CD14-positive monocyte (primary cell): Measurements from ENCODE around the gene ERCC1. TPM values are rescaled to one million over a fixed set of nuclear protein-coding genes. Genes with fewer than 3 reads are reported as not detected.

Experiments used
- DNase-seq, 3 donors: peaks; one replicate each; pipeline ENCODE4 v3.0.0-alpha.2; 2011 to 2022
- H2AFZ ChIP-seq: 2 replicates; pipeline ENCODE4 v1.6.0; 2012; ENCODE audit warnings: mild to moderate bottlenecking, low read depth, low read length, inconsistent platforms; ENCODE audit not compliant: insufficient read depth, poor library complexity, severe bottlenecking
- H3K27ac ChIP-seq, 2 donors: 1 replicate in 1 of 2; 2 replicates in 1 of 2; pipeline ENCODE4 v1.5.1; 2012 to 2013; ENCODE audit warnings: low read length in 2 of 2, control low read depth in 1 of 2, inconsistent platforms in 1 of 2, low read depth in 1 of 2, mild to moderate bottlenecking in 1 of 2
- H3K27me3 ChIP-seq, 2 donors: one replicate each; pipeline versions ENCODE4 v1.6.0 to v1.6.1; 2011 to 2013; ENCODE audit warnings: low read length in 2 of 2; ENCODE audit not compliant: control insufficient read depth in 2 of 2, insufficient read depth in 2 of 2
- H3K36me3 ChIP-seq, 2 donors: replicated peaks in 1 of 2; 1 replicate in 1 of 2; 2 replicates in 1 of 2; pipeline versions ENCODE4 v1.5.1 to v1.6.1; 2012 to 2013; ENCODE audit warnings: low read length in 2 of 2, control low read depth in 1 of 2, inconsistent platforms in 1 of 2, mild to moderate bottlenecking in 1 of 2; ENCODE audit not compliant: insufficient read depth in 2 of 2, control insufficient read depth in 1 of 2
- H3K4me1 ChIP-seq, 2 donors: 1 replicate in 1 of 2; 2 replicates in 1 of 2; pipeline versions ENCODE4 v1.5.1 to v1.6.1; 2012 to 2013; ENCODE audit warnings: low read length in 2 of 2, control low read depth in 1 of 2, inconsistent platforms in 1 of 2, mild to moderate bottlenecking in 1 of 2, moderate library complexity in 1 of 2; ENCODE audit not compliant: insufficient read depth in 2 of 2, control insufficient read depth in 1 of 2
- H3K4me2 ChIP-seq: replicated peaks from 2 replicates; pipeline ENCODE3; 2012; ENCODE audit warnings: low read length, moderate library complexity, mild to moderate bottlenecking; ENCODE audit not compliant: poor library complexity, severe bottlenecking; ENCODE audit errors: extremely low read depth
- H3K4me3 ChIP-seq, 3 experiments: fragments of 200-600 bp in 1 of 3; sonication (generic) in 1 of 3; replicated peaks in 1 of 3; 1 replicate in 2 of 3; 2 replicates in 1 of 3; pipeline ENCODE4 v1.5.1; 2011 to 2013; ENCODE audit warnings: low read length in 3 of 3, mild to moderate bottlenecking in 3 of 3, control low read depth in 2 of 3, low read depth in 2 of 3, inconsistent platforms in 1 of 3, moderate library complexity in 1 of 3
- H3K79me2 ChIP-seq: 2 replicates; pipeline ENCODE4 v1.6.0; 2012; ENCODE audit warnings: mild to moderate bottlenecking, control low read depth, inconsistent platforms, low read length, moderate library complexity; ENCODE audit not compliant: insufficient read depth
- H3K9ac ChIP-seq: 2 replicates; pipeline ENCODE4 v1.6.0; 2017; ENCODE audit warnings: low read length, mild to moderate bottlenecking; ENCODE audit not compliant: insufficient read depth, poor library complexity, severe bottlenecking
- H3K9me3 ChIP-seq, 2 donors: replicated peaks in 1 of 2; 1 replicate in 1 of 2; 2 replicates in 1 of 2; pipeline versions ENCODE4 v1.5.1 to v1.6.1; 2012 to 2013; ENCODE audit warnings: low read length in 2 of 2, control low read depth in 1 of 2; ENCODE audit not compliant: control insufficient read depth in 1 of 2, insufficient read depth in 1 of 2
- H4K20me1 ChIP-seq: 2 replicates; pipeline ENCODE4 v1.6.0; 2012; ENCODE audit warnings: mild to moderate bottlenecking, low read length, control low read depth, moderate library complexity; ENCODE audit not compliant: insufficient read depth
- H3K27ac Mint-ChIP-seq, 7 donors: one replicate each; pipeline ENCODE4 v1.8.0; 2020; ENCODE audit warnings: mild to moderate bottlenecking in 7 of 7, mixed read lengths in 7 of 7, moderate library complexity in 6 of 7, inconsistent platforms in 2 of 7
- H3K27me3 Mint-ChIP-seq, 3 donors: one replicate each; pipeline ENCODE4 v1.8.0; 2021 to 2022; ENCODE audit warnings: low read depth in 3 of 3, mild to moderate bottlenecking in 3 of 3, mixed read lengths in 3 of 3, moderate library complexity in 3 of 3, inconsistent platforms in 1 of 3
- H3K36me3 Mint-ChIP-seq, 2 donors: one replicate each; pipeline ENCODE4 v1.8.0; 2020; ENCODE audit warnings: mixed read lengths in 2 of 2, inconsistent platforms in 1 of 2, mild to moderate bottlenecking in 1 of 2
- H3K4me1 Mint-ChIP-seq: one replicate; pipeline ENCODE4 v1.8.0; 2020; ENCODE audit warnings: mild to moderate bottlenecking, mixed read lengths
- H3K4me3 Mint-ChIP-seq, 2 donors: one replicate each; pipeline ENCODE4 v1.8.0; 2020; ENCODE audit warnings: mild to moderate bottlenecking in 2 of 2, mixed read lengths in 2 of 2, moderate library complexity in 1 of 2
- H3K9me3 Mint-ChIP-seq, 7 donors: one replicate each; pipeline ENCODE4 v1.8.0; 2020 to 2022; ENCODE audit warnings: mixed read lengths in 7 of 7, mild to moderate bottlenecking in 6 of 7, moderate library complexity in 6 of 7, inconsistent platforms in 2 of 7
- CTCF ChIP-seq: fragments of 200-600 bp; IDR thresholded peaks from one replicate; pipeline ENCODE4 v1.8.0; 2022; ENCODE audit warnings: antibody characterized with exemption, mild to moderate bottlenecking
- WGBS: methylation state at CpG from one replicate; pipeline ENCODE4 v1.1.5; 2013; ENCODE audit warnings: missing lambda C conversion rate; ENCODE audit not compliant: insufficient coverage; 5-methylcytosine and 5-hydroxymethylcytosine counted together
- intact Hi-C, 2 donors: fragments of 100-400 bp; cut with micrococcal nuclease; formaldehyde crosslinking; loops; one replicate each; pipeline versions ENCODE4 v1.15.0 to v1.15.1; 2023
- polyA plus RNA-seq, 3 donors: library from polyadenylated mRNA; depleted of rRNA in 1 of 3; unstranded in 2 of 3; stranded (reverse) in 1 of 3; fragments of 300-500 nt in 2 of 3; fragments of >200 nt in 1 of 3; fragmentation: Illumina TruSeq in 2 of 3; gene quantifications; 1 replicate in 2 of 3; 2 replicates in 1 of 3; pipeline ENCODE4 v1.2.3, GENCODE V29; 2012 to 2021

ERCC1 gene
- polyA plus RNA-seq, 3 donors = 62.2 to 78.2 (median 74.6) TPM

- peaks cover 2 to 4% of the 10 kb centered on the region in 2 donors for H3K36me3 Mint-ChIP-seq
Observed at GRCh38 chr19:45450012-45450333, 26.3 kb upstream of the ERCC1 start.

GRCh38 chr19:45448887-45449299 is 25.2 kb upstream of the ERCC1 start:
- Histone ChIP-seq H3K4me2 (no peak overlapping the region), H3K4me3 (no peak overlapping the region), H2AFZ (no peak overlapping the region), H3K79me2 (no peaks in the 10 kb centered on the region), H3K4me1 (peaks cover 36 to 48% of the 10 kb centered on the region in 2 donors), H3K9me3 (no peaks in the 10 kb centered on the region), H3K9ac (no peak overlapping the region), H3K27ac (no peak overlapping the region), H3K36me3 (no peaks in the 10 kb centered on the region), H3K27me3 (peaks cover 0 to 16% of the 10 kb centered on the region in 2 donors), H4K20me1 (no peaks in the 10 kb centered on the region)
- intact Hi-C loops = no loop called here
- Mint-ChIP-seq H3K4me3 (peak overlapping the region in 1 of 2 donors; percentile 46), H3K36me3 (peaks cover 2 to 4% of the 10 kb centered on the region in 2 donors), H3K4me1 (peaks cover 51% of the 10 kb centered on the region), H3K27ac (peak overlapping the region in 4 of 7 donors; percentile 53 to 99 (median 80)), H3K27me3 (peaks cover 14 to 28% (median 26%) of the 10 kb centered on the region in 3 donors), H3K9me3 (peaks cover 0 to 6% (median 2%) of the 10 kb centered on the region in 7 donors)
- TF ChIP-seq CTCF = no peak
- no peak for DNase-seq
- WGBS = 85% methylated on average over 6 of the region's 7 CpGs

More at GRCh38 chr19:45450012-45450333, 26.3 kb upstream of the ERCC1 start:
- intact Hi-C loops = loop anchor here in 1 of 2 donors (2.0 kb wide), 1 partner anchor 17 kb away; the partner anchor contains the start of gene FOSB
- Histone ChIP-seq H3K4me3 (peak overlapping the region; percentile 36 to 72 (median 54)), H3K4me2 (peak overlapping the region; percentile 73), H3K9ac (peak overlapping the region; percentile 78), H2AFZ (no peak overlapping the region), H3K36me3 (no peaks in the 10 kb centered on the region), H3K9me3 (no peaks in the 10 kb centered on the region), H3K27me3 (peaks cover 0 to 13% of the 10 kb centered on the region in 2 donors), H3K27ac (peak overlapping the region; percentile 73 to 93), H4K20me1 (no peaks in the 10 kb centered on the region), H3K4me1 (peaks cover 38 to 49% of the 10 kb centered on the region in 2 donors), H3K79me2 (no peaks in the 10 kb centered on the region)
- H3K27ac Mint-ChIP-seq = peak overlapping the region; percentile 98 to 100 (median 99)
- peaks cover 0 to 6% (median 0%) of the 10 kb centered on the region in 7 donors for H3K9me3 Mint-ChIP-seq
- DNase-seq = peak in 2 of 3 donors; percentile 62 to 72
- TF ChIP-seq CTCF = no peak
- 3% methylated on average over 3 of the region's 5 CpGs for WGBS
- H3K27me3 Mint-ChIP-seq = peaks cover 14 to 26% (median 24%) of the 10 kb centered on the region in 3 donors
- peaks cover 54% of the 10 kb centered on the region for H3K4me1 Mint-ChIP-seq
- peak overlapping the region; percentile 94 to 95 for H3K4me3 Mint-ChIP-seq
